NCI-H524 (cell line): Measurements from ENCODE around the gene MRTFA.
"Not testable (repeated sequence)": the region's sequence is repeated elsewhere in the genome, so short reads cannot be mapped to it uniquely, and the experiment has no call there.

Source experiments
- DNase-seq, 2 experiments: peaks; one replicate each; lab custom pipeline; 2025; lab: John Stamatoyannopoulos, UW

MRTFA gene

DNA sequence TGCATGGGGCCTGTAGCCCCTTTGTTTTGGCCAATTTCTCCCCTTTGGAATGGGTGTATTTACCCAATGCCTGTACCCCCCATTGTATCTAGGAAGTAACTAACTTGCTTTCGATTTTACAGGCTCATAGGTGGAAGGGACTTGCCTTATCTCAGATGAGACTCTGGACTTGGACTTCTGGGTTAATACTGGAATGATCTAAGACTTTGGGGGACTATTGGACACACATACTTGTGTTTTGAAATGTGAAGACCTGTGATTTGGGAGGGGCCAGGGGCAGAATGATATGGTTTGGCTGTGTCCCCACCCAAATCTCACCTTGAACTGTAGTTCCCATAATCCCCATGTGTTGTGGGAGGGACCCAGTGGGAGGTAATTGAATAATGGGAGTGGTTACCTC, 82.5 kb downstream of the MRTFA start:
- DNase-seq = not testable (repeated sequence)

DNA sequence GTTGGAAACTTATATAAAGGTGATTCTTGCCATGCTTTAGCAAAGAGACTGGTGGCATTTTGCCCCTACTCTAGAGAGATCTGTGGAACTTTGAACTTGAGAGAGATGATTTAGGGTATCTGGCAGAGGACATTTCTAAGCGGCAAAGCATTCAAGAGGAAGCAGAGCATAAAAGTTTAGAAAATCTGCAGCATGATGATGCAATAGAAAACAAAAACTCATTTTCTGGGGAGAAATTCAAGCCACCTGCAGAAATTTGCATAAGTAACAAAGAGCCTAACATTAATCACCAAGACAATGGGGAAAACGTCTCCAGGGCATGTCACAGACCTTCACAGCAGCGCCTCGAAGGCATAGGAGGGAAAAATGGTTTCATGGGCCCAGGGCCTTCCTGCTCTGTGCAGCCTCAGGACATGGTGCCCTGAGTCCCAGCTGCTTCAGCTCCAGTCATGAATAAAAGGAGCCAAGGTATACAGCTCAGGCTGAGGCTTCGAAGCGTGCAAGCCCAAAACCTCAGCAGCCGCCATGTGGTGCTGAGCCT, 83.4 kb downstream of the MRTFA start:
- no peak for DNase-seq

DNA sequence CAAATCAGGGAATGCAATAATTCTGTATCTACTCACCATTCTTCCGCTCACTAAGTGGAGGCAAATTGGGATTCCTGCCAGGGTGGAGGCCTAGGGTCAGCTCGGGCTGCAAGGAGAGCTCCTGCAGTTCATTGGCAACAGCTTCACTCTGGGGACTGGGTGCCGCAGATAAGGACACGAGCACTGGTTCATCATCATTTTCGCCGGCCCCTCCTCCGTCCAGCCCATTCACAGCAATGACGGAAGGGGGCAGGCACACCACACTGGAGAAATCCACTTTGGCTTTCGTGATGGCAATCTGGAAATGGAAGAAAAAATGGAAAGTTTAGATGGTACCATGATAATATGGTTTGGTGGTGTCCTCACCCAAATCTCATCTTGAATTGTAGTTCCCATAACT, 84.4 kb downstream of the MRTFA start:
- DNase-seq = no peak

DNA sequence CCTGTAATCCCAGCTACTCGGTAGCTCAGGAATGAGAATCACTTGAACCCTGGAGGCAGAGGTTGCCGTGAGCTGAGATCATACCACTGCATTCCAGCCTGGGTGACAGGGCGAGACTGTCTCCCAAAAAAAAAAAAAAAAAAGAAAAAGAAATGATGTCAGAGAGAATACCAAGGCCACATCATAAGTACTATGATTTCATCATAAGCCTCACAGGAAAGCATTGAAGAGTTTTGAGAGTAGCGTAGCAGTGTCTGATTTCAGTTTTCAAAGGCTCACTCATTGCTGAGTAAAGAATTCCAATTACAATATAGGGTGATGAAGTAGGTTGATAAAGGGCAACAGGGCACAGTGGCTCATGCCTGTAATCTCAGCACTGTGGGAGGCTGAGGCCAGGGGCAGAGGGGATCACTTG, 88.8 kb downstream of the MRTFA start:
- DNase-seq = no peak

DNA sequence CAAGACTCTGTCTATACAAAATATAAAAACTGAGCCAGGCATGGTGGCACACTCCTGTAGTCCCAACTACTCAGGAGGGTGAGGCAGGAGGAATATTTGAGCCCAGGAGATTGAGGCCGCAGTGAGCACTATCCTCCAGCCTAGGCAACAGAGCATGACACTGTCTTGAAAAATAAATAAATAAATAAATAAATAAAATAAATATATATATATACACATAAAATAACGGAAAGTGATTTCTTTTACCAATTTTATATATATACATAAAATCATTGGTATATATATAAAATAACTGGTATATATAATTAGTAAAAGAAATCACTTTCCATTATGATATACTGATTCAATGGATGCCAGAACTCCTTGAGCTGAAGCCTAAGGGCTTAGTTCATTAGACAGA, 91.8 kb downstream of the MRTFA start:
- DNase-seq = no peak

- no peak for DNase-seq
These were observed 93.5 kb downstream of the MRTFA start for GRCh38 chr22:40542821-40543540.

DNA sequence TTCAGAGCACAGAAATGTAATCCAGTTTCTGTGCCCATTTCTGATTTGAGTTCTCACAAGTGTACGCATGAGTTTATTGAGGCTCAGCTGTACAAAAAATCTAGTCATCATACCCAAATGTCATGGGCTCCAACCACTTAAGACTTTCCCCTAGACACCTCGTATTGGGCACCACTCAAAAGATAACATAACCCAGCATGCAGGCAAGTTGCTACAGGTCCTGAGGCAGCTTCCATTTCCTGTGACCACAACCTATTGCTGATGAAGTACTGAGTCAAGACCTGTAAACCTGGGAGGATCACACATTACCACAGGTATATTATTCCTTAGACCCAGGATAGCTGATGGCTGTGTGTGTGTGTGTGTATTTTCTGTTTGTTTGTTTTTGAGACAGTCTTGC, 95.2 kb downstream of the MRTFA start:
- no peak for DNase-seq

- DNase-seq = no peak
These were observed 96.3 kb downstream of the MRTFA start for GRCh38 chr22:40540265-40540664.

GRCh38 chr22:40536149-40536548, 100.4 kb downstream of the MRTFA start:
- DNase-seq = not testable (repeated sequence)

- DNase-seq = no peak
These were observed 100.9 kb downstream of the MRTFA start for GRCh38 chr22:40535642-40536041.

- no peak for DNase-seq
These were observed 101.4 kb downstream of the MRTFA start for GRCh38 chr22:40535189-40535512.

GRCh38 chr22:40534379-40535188, 101.9 kb downstream of the MRTFA start:
- DNase-seq = no peak

GRCh38 chr22:40533712-40534378, 102.7 kb downstream of the MRTFA start:
- peak in 1 of 2 experiments; percentile 50 for DNase-seq

GRCh38 chr22:40531951-40532900, 104.3 kb downstream of the MRTFA start:
- DNase-seq = no peak

DNA sequence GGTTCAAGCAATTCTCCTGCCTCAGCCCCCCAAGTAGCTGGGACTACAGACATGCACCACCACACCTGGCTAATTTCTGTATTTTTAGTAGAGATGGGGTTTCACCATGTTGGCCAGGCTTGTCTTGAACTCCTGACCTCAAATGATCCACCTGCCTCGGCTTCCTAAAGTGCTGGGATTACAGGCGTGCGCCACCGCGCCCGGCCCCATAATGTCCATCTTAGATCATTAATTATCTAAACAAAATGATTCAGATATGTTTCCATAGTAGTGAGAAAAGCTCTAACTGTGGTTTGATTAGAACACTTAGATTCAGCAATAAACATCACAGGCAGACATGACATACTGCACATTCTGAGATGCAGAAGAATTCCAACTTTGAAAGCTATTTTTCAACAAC, 106.1 kb downstream of the MRTFA start:
- not testable (repeated sequence) for DNase-seq

- no peak for DNase-seq
These were observed 106.7 kb downstream of the MRTFA start for GRCh38 chr22:40529821-40530220.

- DNase-seq = no peak
These were observed 109.6 kb downstream of the MRTFA start for GRCh38 chr22:40526960-40527359.

- DNase-seq = peak in 1 of 2 experiments; percentile 31
These were observed 111.2 kb downstream of the MRTFA start for GRCh38 chr22:40525250-40525884.

- DNase-seq = peak in 1 of 2 experiments; percentile 23
These were observed 111.9 kb downstream of the MRTFA start for GRCh38 chr22:40524392-40525249.

DNA sequence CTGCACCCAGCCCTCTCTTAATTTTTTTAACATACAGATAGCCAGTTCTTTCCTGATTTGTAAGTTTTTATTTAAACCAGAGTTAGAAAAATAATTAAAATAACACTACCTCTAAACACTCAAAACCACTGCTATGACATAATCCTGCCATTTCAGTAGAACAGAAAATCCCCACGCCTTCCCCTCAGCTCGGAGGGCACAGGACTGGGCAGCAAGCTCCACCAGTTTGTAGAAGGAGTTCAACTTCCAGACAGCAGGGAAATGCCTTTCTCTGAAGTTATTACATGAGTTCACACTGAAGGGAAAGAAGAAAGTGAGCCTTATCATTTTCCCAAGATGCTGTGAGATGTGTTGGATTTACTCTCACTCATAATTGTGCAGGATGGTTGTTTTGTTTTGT, 114.4 kb downstream of the MRTFA start:
- no peak for DNase-seq
